CD4-positive, alpha-beta memory T cell (primary cell): Measurements from ENCODE around the gene CRYAA. TPM values are rescaled to one million over a fixed set of nuclear protein-coding genes. Genes with fewer than 3 reads are reported as not detected.

Source experiments
- CTCF ChIA-PET: fragments of 350-600 bp; sonication (Branson Sonifier 250); formaldehyde crosslinking; loops from one replicate; lab custom pipeline; 2021; ENCODE audit warnings: inconsistent platforms; ENCODE audit not compliant: partially characterized antibody; lab: Charles Lee
- POLR2A ChIA-PET: fragments of 350-600 bp; sonication (Branson Sonifier 250); formaldehyde crosslinking; loops from one replicate; lab custom pipeline; 2021; ENCODE audit not compliant: partially characterized antibody; lab: Charles Lee
- DNase-seq, 5 donors: peaks; one replicate each; pipeline versions ENCODE4 v3.0.0 to v3.0.0-alpha.2; 2020 to 2022; ENCODE audit warnings: mixed read lengths in 1 of 5
- H3K27ac ChIP-seq: one replicate; pipeline ENCODE4 v1.7.0; 2013; ENCODE audit warnings: low read depth, low read length
- H3K27me3 ChIP-seq: 2 replicates; pipeline ENCODE4 v1.7.0; 2013; ENCODE audit warnings: mild to moderate bottlenecking, low read length, moderate library complexity; ENCODE audit not compliant: insufficient read depth
- H3K36me3 ChIP-seq: 2 replicates; pipeline ENCODE4 v1.7.0; 2013; ENCODE audit warnings: mild to moderate bottlenecking, low read length, moderate library complexity; ENCODE audit not compliant: insufficient read depth
- H3K4me1 ChIP-seq: 2 replicates; pipeline ENCODE4 v1.7.0; 2013; ENCODE audit warnings: mild to moderate bottlenecking, low read length, moderate library complexity; ENCODE audit not compliant: insufficient read depth
- H3K4me3 ChIP-seq, 2 donors: one replicate each; pipeline ENCODE4 v1.7.0; 2013; ENCODE audit warnings: low read length in 2 of 2, mild to moderate bottlenecking in 1 of 2
- H3K9me3 ChIP-seq, 2 donors: one replicate each; pipeline ENCODE4 v1.7.0; 2013; ENCODE audit warnings: low read length in 2 of 2, control low read depth in 1 of 2; ENCODE audit not compliant: control insufficient read depth in 1 of 2
- H3K27ac Mint-ChIP-seq, 7 donors: one replicate each; pipeline ENCODE4 v1.8.0; 2020 to 2021; ENCODE audit warnings: mixed read lengths in 7 of 7, mild to moderate bottlenecking in 6 of 7, inconsistent platforms in 3 of 7, moderate library complexity in 3 of 7
- H3K27me3 Mint-ChIP-seq, 2 donors: one replicate each; pipeline ENCODE4 v1.8.0; 2020 to 2021; ENCODE audit warnings: mixed read lengths in 2 of 2
- H3K36me3 Mint-ChIP-seq, 2 donors: one replicate each; pipeline ENCODE4 v1.8.0; 2020 to 2021; ENCODE audit warnings: mixed read lengths in 2 of 2, inconsistent platforms in 1 of 2, mild to moderate bottlenecking in 1 of 2
- H3K4me1 Mint-ChIP-seq, 4 donors: one replicate each; pipeline ENCODE4 v1.8.0; 2020 to 2021; ENCODE audit warnings: mixed read lengths in 4 of 4, mild to moderate bottlenecking in 1 of 4
- H3K4me3 Mint-ChIP-seq, 8 donors: one replicate each; pipeline ENCODE4 v1.8.0; 2020 to 2021; ENCODE audit warnings: mixed read lengths in 8 of 8, mild to moderate bottlenecking in 7 of 8, moderate library complexity in 6 of 8, inconsistent platforms in 3 of 8
- H3K9me3 Mint-ChIP-seq, 8 donors: one replicate each; pipeline ENCODE4 v1.8.0; 2020 to 2021; ENCODE audit warnings: mixed read lengths in 8 of 8, mild to moderate bottlenecking in 5 of 8, inconsistent platforms in 3 of 8, moderate library complexity in 1 of 8
- intact Hi-C: fragments of 100-400 bp; cut with micrococcal nuclease; formaldehyde crosslinking; loops from one replicate; pipeline ENCODE4 v1.15.1; 2023
- polyA plus RNA-seq, 2 donors: library from polyadenylated mRNA; unstranded; fragments of 300-500 nt; fragmentation: Illumina TruSeq; gene quantifications; one replicate each; pipeline ENCODE4 v1.2.3, GENCODE V29; 2021
- total RNA-seq, 2 experiments: library from RNA; stranded (reverse); gene quantifications; one replicate each; pipeline ENCODE4 v1.2.3, GENCODE V29; 2021

The CRYAA gene
- total and polyA plus RNA-seq, 4 experiments from 2014 or later: not detected

DNA sequence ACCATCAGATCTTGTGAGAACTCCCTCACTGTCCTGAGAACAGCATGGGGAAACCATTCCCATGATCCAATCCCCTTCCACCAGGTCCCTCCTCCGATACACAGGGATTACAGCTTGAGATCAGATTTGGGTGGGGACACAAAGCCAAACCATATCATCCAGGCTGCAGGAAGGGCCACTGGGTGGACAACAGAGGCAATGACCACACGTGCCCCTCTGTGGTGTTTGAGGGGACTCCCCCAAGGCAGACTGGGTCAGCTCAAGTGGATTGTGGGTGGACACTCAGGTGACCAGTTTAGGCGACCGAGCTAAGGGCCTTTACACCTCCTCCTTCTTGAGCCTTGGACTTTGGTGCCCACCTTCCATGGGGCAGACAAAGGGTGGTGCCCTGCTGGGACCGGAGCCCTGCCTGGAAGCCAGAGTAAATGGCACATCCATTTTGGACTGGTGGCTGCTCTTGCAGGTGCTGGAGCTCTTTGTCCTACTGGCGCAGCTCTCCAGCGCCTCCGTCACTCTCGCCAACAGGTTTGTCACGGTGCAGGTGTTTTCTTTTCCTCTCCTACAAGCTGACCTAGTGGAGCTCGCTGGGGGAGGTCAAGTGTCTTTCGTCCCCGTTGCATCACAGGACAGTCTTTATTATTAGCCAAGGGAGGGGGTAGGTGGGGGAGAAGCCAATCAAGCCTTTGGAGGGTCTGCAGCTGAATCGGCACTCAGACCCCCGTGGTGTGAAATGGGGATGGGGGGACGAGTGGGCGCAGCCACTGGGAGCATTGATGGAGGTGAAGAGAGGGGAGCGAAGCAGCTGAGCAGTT lies 37.6 kb downstream of the CRYAA start:
- Histone ChIP-seq H3K27ac (no peak overlapping the region), H3K36me3 (no peaks in the 10 kb centered on the region), H3K4me3 (no peak overlapping the region), H3K9me3 (peaks cover 0 to 2% of the 10 kb centered on the region in 2 donors), H3K4me1 (no peaks in the 10 kb centered on the region), H3K27me3 (no peaks in the 10 kb centered on the region)
- Mint-ChIP-seq H3K4me1 (no peaks in the 10 kb centered on the region), H3K9me3 (peaks cover 0 to 25% (median 13%) of the 10 kb centered on the region in 8 donors), H3K4me3 (no peak overlapping the region), H3K27ac (no peak overlapping the region), H3K36me3 (no peaks in the 10 kb centered on the region), H3K27me3 (peaks cover 10 to 18% of the 10 kb centered on the region in 2 donors)
- CTCF ChIA-PET: no interaction called here
- POLR2A ChIA-PET: no interaction called here
- DNase-seq: no peak
- intact Hi-C loops: no loop called here

DNA sequence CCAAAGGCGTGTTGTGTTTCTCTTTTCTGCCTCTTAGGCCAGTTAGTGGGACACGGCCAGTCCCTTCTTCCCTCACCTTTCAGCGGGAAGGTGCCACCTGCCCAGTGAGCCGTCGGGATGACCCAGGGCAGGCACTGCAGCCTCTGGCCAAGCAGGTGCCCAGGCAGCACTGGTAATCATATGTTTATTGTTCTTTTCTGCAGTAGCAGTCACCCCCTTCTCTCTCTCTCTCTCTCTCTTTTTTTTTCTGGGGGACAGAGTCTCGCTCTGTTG lies 38.2 kb downstream of the CRYAA start:
- H3K27ac ChIP-seq: no peak overlapping the region
- DNase-seq: no peak
- H3K36me3 ChIP-seq: no peaks in the 10 kb centered on the region
- no peaks in the 10 kb centered on the region for H3K9me3 ChIP-seq
- Mint-ChIP-seq H3K27ac (no peak overlapping the region), H3K36me3 (no peaks in the 10 kb centered on the region), H3K27me3 (peaks cover 10 to 18% of the 10 kb centered on the region in 2 donors), H3K4me3 (no peak overlapping the region), H3K9me3 (peaks cover 0 to 20% (median 7%) of the 10 kb centered on the region in 8 donors), H3K4me1 (no peaks in the 10 kb centered on the region)
- intact Hi-C loops: no loop called here
- no peak overlapping the region for H3K4me3 ChIP-seq
- ChIA-PET CTCF (no interaction called here), POLR2A (no interaction called here)
- H3K4me1 ChIP-seq: no peaks in the 10 kb centered on the region
- H3K27me3 ChIP-seq: no peaks in the 10 kb centered on the region

DNA sequence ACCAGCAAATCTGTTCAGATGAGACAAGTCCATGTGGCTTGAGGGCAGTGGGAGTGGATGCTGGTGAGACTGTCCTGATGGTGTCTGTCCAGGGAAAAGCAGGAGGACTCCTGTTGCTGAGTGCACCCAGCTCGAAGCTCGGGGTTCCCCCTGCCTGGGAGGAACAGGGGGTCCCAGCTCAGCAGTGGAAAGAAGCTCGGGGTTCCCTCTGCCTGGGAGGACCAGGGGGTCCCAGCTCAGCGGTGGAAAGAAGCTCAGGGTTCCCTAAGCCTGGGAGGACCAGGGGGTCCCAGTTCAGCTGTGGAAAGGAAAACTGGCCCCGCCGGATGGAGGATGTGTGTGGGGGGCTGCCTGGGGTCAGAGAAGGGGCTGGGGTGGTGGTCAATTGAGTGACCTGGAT lies 39.1 kb downstream of the CRYAA start:
- no peaks in the 10 kb centered on the region for H3K9me3 ChIP-seq
- H3K9me3 Mint-ChIP-seq: peaks cover 0 to 15% (median 3%) of the 10 kb centered on the region in 8 donors
- peaks cover 10 to 18% of the 10 kb centered on the region in 2 donors for H3K27me3 Mint-ChIP-seq
- no peak overlapping the region for H3K4me3 ChIP-seq
- CTCF ChIA-PET: no interaction called here
- H3K27me3 ChIP-seq: no peaks in the 10 kb centered on the region
- intact Hi-C loops: no loop called here
- no peaks in the 10 kb centered on the region for H3K36me3 ChIP-seq
- no peak for DNase-seq
- POLR2A ChIA-PET: no interaction called here
- no peaks in the 10 kb centered on the region for H3K4me1 ChIP-seq
- H3K4me3 Mint-ChIP-seq: no peak overlapping the region
- no peaks in the 10 kb centered on the region for H3K4me1 Mint-ChIP-seq
- H3K27ac ChIP-seq: no peak overlapping the region
- H3K36me3 Mint-ChIP-seq: no peaks in the 10 kb centered on the region
- peak overlapping the region in 1 of 7 donors; percentile 82 for H3K27ac Mint-ChIP-seq

DNA sequence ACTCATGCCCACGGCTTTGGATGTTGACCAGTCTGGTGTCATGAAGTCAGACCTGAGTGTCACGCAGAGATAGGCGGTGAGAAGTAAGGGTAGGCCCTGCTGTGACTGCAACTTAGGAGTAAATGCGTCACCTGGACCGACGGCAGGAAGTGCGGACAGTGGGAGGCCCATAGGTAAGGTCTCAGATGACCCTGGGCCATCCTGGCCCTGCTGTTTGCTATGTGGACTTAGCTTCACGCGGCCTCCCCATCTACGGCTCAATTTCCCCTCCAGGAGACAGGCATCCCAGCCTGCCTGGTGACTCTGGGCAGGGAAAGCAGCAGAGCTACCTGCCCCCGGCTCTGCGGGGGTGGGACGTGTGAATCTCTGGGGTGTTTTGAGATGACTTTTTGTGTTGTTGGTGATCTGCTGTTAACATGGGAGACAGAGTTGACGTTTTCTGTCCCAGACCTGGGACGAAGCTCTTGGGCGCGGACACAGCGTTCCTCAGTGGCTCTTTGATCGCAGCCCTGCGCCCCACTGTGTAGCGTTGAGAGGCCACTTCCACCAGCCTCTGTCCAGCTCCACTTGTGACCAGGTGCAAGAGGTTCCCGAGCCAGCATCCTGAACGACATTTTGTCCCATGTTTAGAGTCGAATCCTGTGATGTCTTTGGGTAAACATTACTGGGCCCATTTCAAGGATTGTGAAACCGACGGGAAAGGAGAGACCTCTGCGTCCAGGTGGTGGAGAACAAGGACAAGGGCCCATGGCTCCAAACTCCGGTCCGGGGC lies 39.9 kb downstream of the CRYAA start:
- Mint-ChIP-seq H3K4me1 (no peaks in the 10 kb centered on the region), H3K27me3 (peaks cover 10 to 18% of the 10 kb centered on the region in 2 donors), H3K27ac (peak overlapping the region in 1 of 7 donors; percentile 25), H3K4me3 (peak overlapping the region in 1 of 8 donors; percentile 9), H3K9me3 (peaks cover 0 to 6% (median 0%) of the 10 kb centered on the region in 8 donors), H3K36me3 (no peaks in the 10 kb centered on the region)
- DNase-seq: no peak
- H3K4me1 ChIP-seq: no peaks in the 10 kb centered on the region
- no peaks in the 10 kb centered on the region for H3K36me3 ChIP-seq
- ChIA-PET CTCF (no interaction called here), POLR2A (no interaction called here)
- intact Hi-C loops: no loop called here
- H3K27me3 ChIP-seq: no peaks in the 10 kb centered on the region
- no peak overlapping the region for H3K27ac ChIP-seq
- H3K4me3 ChIP-seq: no peak overlapping the region
- no peaks in the 10 kb centered on the region for H3K9me3 ChIP-seq

DNA sequence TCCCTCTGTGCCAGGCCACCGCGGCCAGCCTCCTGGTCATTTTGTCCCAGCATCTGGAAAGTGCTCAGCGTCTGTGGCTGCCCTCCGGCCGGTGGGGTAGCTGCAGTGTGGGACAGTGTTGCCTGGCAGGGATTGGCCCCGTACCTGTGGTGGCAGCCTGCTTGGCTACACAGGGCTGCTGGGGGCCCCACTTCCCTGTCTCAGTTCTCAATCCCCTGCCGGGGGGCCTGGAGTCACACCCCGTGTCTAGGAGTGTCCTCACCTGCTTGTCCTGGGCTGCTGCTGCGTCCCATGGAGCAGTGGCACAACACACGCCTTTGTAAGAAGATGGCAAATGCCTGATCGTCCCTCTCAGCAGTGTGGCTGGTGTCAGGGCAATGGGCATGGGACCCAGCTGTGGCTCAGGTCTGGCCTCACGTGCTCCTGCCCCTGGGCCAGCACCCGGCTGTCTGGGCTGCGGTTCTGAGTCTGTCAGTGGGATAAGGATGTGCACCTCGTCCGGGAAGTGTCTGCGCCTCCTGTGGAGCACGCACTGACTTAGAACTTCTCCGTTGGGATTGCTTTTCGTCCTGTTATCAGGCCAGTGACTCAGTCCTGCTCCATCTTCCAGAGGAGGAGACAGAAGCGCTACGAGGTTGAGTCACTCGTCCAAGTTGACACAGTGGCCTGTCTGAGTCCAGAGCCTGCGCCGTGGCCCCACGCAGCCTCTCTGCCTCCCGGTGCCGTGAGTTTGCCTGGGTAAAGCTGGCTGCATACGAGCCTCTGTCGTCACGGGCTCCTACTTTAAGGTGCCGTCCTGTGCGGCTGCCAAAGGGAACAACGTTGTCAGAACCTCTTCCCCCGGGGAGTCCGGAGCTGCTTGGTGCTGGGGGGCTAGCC lies 41.0 kb downstream of the CRYAA start:
- intact Hi-C loops: no loop called here
- Mint-ChIP-seq H3K36me3 (no peaks in the 10 kb centered on the region), H3K4me3 (no peak overlapping the region), H3K9me3 (no peaks in the 10 kb centered on the region), H3K27ac (no peak overlapping the region), H3K27me3 (peaks cover 10 to 18% of the 10 kb centered on the region in 2 donors), H3K4me1 (no peaks in the 10 kb centered on the region)
- ChIA-PET POLR2A (no interaction called here), CTCF (no interaction called here)
- H3K9me3 ChIP-seq: no peaks in the 10 kb centered on the region
- no peaks in the 10 kb centered on the region for H3K27me3 ChIP-seq
- H3K4me3 ChIP-seq: no peak overlapping the region
- H3K36me3 ChIP-seq: no peaks in the 10 kb centered on the region
- H3K27ac ChIP-seq: no peak overlapping the region
- no peaks in the 10 kb centered on the region for H3K4me1 ChIP-seq
- no peak for DNase-seq

DNA sequence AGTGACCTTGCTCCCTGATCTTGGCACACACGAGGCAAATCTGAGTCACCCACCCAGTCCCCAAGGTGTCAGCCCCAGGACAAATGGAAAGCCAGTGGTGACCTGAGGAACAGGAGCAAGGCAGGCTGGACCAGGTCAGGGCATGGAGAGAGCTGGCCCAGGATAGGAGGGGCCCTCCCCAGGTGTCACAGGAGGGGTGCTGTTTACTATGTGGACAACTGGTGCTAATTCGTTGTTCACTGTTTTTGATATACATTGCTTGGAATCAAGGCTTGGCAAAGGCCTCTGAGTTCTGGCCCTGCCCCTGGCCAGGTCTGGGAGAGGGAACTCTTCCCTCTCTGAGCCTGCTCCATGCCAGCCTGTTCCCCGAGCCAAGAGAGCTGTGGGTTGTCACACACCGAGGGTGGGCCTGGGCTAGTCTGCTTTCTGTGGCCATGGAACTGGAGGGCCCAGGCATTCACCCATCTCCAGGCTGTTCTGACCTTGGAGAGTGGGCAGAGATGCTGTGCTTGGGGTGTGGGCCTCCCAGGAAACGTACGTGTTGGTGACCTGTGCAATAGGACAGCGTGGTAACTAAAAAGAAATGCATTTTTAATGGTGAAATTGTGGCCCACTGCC lies 41.8 kb downstream of the CRYAA start:
- Mint-ChIP-seq H3K4me1 (no peaks in the 10 kb centered on the region), H3K36me3 (no peaks in the 10 kb centered on the region), H3K27me3 (peaks cover 10 to 18% of the 10 kb centered on the region in 2 donors), H3K4me3 (no peak overlapping the region), H3K9me3 (no peaks in the 10 kb centered on the region), H3K27ac (no peak overlapping the region)
- intact Hi-C loops: no loop called here
- no peak overlapping the region for H3K4me3 ChIP-seq
- DNase-seq: no peak
- H3K27me3 ChIP-seq: no peaks in the 10 kb centered on the region
- CTCF ChIA-PET: no interaction called here
- no peaks in the 10 kb centered on the region for H3K4me1 ChIP-seq
- POLR2A ChIA-PET: no interaction called here
- no peak overlapping the region for H3K27ac ChIP-seq
- H3K9me3 ChIP-seq: no peaks in the 10 kb centered on the region
- H3K36me3 ChIP-seq: no peaks in the 10 kb centered on the region
